ENCODE data around the gene IFIT3.

The IFIT3 gene

DNA sequence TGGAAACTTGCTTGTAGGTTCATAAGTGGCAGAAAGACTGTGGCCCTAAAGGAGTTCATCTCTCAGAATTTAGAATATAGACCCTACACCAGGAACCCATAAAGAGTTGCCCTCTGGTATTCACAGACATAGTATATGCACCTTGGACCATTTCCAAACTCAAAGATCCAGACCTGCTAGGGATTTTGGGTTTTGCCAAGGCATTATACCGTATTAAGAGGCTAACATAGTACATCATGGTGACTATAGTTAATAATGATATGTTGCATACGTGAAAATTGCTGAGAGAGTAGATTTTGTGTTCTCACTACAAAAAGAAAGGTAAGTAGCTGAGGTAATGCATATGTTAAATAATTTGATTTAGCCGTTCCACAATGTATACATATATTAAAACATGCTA, 13.9 kb downstream of the IFIT3 start:
- H3K9ac ChIP-seq = no peak overlapping the region
- H3K4me2 ChIP-seq (ENCODE audit: low read length) = no peak overlapping the region
- TF ChIP-seq, protein P1, sequence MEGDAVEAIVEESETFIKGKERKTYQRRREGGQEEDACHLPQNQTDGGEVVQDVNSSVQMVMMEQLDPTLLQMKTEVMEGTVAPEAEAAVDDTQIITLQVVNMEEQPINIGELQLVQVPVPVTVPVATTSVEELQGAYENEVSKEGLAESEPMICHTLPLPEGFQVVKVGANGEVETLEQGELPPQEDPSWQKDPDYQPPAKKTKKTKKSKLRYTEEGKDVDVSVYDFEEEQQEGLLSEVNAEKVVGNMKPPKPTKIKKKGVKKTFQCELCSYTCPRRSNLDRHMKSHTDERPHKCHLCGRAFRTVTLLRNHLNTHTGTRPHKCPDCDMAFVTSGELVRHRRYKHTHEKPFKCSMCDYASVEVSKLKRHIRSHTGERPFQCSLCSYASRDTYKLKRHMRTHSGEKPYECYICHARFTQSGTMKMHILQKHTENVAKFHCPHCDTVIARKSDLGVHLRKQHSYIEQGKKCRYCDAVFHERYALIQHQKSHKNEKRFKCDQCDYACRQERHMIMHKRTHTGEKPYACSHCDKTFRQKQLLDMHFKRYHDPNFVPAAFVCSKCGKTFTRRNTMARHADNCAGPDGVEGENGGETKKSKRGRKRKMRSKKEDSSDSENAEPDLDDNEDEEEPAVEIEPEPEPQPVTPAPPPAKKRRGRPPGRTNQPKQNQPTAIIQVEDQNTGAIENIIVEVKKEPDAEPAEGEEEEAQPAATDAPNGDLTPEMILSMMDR (IDR thresholded peaks at IDR 0.05) = no peak
- no peaks in the 10 kb centered on the region for H3K27me3 ChIP-seq (ENCODE audit: control insufficient read depth, insufficient read depth, low read length)
- H3K4me3 ChIP-seq (ENCODE audit: low read depth, low read length) = no peak overlapping the region
- no peaks in the 10 kb centered on the region for H3K9me3 ChIP-seq (ENCODE audit: control insufficient read depth, low read length)
- H3K27ac ChIP-seq = no peak overlapping the region
- no peak overlapping the region for H2AFZ ChIP-seq
- peaks cover 4% of the 10 kb centered on the region for H3K4me1 ChIP-seq
- H3K36me3 ChIP-seq (ENCODE audit: control insufficient read depth, insufficient read depth, low read length) = no peaks in the 10 kb centered on the region
- no peaks in the 10 kb centered on the region for H3K79me2 ChIP-seq

DNA sequence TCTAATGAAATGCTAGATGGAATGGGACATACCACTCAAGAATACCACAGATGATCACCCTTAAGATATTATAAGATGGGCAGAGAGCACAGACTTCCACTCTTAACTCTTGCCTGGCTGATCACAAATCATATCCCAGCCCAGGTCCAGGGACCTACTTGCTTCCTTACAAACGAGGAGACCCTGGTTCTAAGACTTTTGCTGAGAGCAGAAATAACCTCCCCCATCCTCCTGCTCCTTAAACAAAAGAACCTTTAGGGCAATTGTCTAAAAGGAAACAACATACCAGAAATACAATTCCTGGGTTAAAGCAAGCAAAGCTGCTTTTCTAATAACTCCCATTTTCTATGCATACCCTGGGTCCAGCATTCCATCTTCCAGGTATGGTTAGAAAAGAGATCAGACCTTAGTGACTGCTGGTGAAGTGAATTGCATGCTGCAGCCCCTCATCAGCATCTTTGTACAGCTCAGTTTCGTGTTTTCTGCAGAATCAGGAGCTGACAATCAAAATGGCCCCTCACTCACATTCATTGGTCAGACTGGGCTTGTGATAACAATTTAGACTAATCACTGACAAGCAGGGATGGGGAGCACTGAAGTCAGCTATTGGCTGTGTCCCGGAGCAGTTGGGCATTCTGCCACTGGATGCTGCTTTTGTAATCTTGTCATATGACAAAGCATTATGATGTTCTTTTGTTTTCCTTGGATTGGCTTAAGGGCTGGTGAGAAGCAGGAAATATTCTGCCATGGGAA, 14.6 kb downstream of the IFIT3 start:
- Histone ChIP-seq H3K79me2 (no peaks in the 10 kb centered on the region), H3K27me3 (ENCODE audit: control insufficient read depth, insufficient read depth, low read length) (no peaks in the 10 kb centered on the region), H3K4me3 (ENCODE audit: low read depth, low read length) (no peak overlapping the region), H3K9me3 (ENCODE audit: control insufficient read depth, low read length) (no peaks in the 10 kb centered on the region), H3K36me3 (ENCODE audit: control insufficient read depth, insufficient read depth, low read length) (no peaks in the 10 kb centered on the region), H3K4me1 (peaks cover 5% of the 10 kb centered on the region), H3K27ac (peak overlapping the region; percentile 5), H3K4me2 (ENCODE audit: low read length) (no peak overlapping the region), H3K9ac (no peak overlapping the region), H2AFZ (peak overlapping the region; percentile 77)
- TF ChIP-seq, protein P1 (IDR thresholded peaks at IDR 0.05) = no peak

DNA sequence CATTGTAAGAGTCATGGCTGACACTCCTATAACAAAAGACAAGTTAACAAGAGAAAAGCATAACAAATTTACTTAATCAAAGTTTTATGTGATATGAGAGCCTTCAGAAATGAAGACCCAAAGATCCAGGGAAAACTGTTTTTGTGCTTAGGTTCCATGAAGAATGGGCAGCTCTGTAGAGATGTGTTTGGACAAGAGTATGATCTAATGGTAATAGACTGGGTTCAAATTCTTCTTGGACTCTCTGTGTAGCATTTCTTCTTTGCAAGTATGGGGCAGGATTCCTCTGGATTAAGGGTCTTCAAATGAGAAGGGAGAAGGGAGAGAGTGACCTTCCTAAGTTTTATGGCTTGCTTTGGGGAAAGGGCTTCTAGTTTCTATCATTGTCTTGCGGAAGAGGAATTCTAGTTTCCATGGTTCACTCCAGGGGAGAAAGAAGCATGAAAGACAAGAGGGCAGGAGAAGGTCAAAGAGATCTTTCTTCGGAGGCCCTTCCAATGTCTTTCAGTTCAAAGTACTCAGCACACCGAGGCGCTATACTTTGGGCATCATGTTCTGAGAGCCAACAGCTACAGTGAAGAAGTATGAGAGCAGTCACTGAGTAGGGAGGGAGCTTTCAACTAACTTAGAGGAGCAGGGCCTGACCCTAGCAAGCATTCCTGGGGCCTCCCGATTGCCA, 15.4 kb downstream of the IFIT3 start:
- no peak overlapping the region for H3K9ac ChIP-seq

DNA sequence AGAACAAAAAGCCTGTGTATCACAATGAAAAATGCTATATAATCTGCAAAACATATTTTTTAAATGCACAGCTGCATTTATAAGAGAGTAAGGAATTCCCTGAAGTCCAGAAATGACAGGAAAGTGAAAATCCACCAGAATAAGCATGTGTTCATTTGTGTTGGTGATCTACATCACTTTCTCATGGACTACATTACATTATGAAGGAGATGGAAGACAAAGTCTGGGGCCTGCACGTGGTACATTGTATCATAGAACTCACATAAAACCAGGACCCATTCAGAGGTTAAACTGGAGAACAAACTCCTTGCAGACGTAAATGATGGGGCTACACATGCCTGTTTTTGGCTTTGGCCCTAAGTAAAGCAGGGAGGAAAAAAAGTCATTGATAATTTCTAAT, 16.4 kb downstream of the IFIT3 start:
- Histone ChIP-seq H3K4me2 (ENCODE audit: low read length) (no peak overlapping the region), H3K27ac (no peak overlapping the region), H2AFZ (no peak overlapping the region), H3K9ac (no peak overlapping the region), H3K27me3 (ENCODE audit: control insufficient read depth, insufficient read depth, low read length) (no peaks in the 10 kb centered on the region), H3K4me3 (ENCODE audit: low read depth, low read length) (no peak overlapping the region), H3K79me2 (no peaks in the 10 kb centered on the region), H3K36me3 (ENCODE audit: control insufficient read depth, insufficient read depth, low read length) (no peaks in the 10 kb centered on the region), H3K4me1 (peaks cover 5% of the 10 kb centered on the region), H3K9me3 (ENCODE audit: control insufficient read depth, low read length) (no peaks in the 10 kb centered on the region)
- TF ChIP-seq, protein P1 (IDR thresholded peaks at IDR 0.05) = no peak

More for the DNA sequence above, 15.4 kb downstream of the IFIT3 start:
- H3K36me3 ChIP-seq (ENCODE audit: control insufficient read depth, insufficient read depth, low read length) = no peaks in the 10 kb centered on the region
- no peak overlapping the region for H3K4me3 ChIP-seq (ENCODE audit: low read depth, low read length)
- H2AFZ ChIP-seq = peak overlapping the region; percentile 77
- no peak overlapping the region for H3K4me2 ChIP-seq (ENCODE audit: low read length)
- no peaks in the 10 kb centered on the region for H3K27me3 ChIP-seq (ENCODE audit: control insufficient read depth, insufficient read depth, low read length)
- H3K79me2 ChIP-seq = no peaks in the 10 kb centered on the region
- TF ChIP-seq, protein P1 (IDR thresholded peaks at IDR 0.05) = no peak
- peaks cover 5% of the 10 kb centered on the region for H3K4me1 ChIP-seq
- peak overlapping the region; percentile 5 for H3K27ac ChIP-seq
- no peaks in the 10 kb centered on the region for H3K9me3 ChIP-seq (ENCODE audit: control insufficient read depth, low read length)
